Measurements from ENCODE around the gene VKORC1.

GRCh38 chr16:31085873-31086628 is 8.5 kb downstream of the VKORC1 start:
- TF ChIP-seq, protein P1, sequence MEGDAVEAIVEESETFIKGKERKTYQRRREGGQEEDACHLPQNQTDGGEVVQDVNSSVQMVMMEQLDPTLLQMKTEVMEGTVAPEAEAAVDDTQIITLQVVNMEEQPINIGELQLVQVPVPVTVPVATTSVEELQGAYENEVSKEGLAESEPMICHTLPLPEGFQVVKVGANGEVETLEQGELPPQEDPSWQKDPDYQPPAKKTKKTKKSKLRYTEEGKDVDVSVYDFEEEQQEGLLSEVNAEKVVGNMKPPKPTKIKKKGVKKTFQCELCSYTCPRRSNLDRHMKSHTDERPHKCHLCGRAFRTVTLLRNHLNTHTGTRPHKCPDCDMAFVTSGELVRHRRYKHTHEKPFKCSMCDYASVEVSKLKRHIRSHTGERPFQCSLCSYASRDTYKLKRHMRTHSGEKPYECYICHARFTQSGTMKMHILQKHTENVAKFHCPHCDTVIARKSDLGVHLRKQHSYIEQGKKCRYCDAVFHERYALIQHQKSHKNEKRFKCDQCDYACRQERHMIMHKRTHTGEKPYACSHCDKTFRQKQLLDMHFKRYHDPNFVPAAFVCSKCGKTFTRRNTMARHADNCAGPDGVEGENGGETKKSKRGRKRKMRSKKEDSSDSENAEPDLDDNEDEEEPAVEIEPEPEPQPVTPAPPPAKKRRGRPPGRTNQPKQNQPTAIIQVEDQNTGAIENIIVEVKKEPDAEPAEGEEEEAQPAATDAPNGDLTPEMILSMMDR (IDR thresholded peaks at IDR 0.05), result no peak
- TF ChIP-seq POLR2A (IDR thresholded peaks at IDR 0.05), result no peak

Measured in Peyer's patch (tissue), 4 donors.